Middle frontal gyrus (tissue), 1 donor: Measurements from ENCODE around the gene C2orf80.
"Not testable (repeated sequence)": the region's sequence is repeated elsewhere in the genome, so short reads cannot be mapped to it uniquely, and the experiment has no call there.

Experiments used
- DNase-seq: peaks from one replicate; pipeline ENCODE4 v3.0.0-alpha.2; 2015; ENCODE audit warnings: low spot score; ENCODE audit errors: extremely low spot score

C2orf80 gene

GRCh38 chr2:208179028-208179609 is 10.7 kb downstream of the C2orf80 start:
- no peak for DNase-seq

GRCh38 chr2:208175840-208176153 is 14.0 kb downstream of the C2orf80 start:
- no peak for DNase-seq

GRCh38 chr2:208175069-208175839 is 14.6 kb downstream of the C2orf80 start:
- peak; percentile 83 for DNase-seq

GRCh38 chr2:208174144-208174543 is 15.7 kb downstream of the C2orf80 start:
- DNase-seq: no peak

GRCh38 chr2:208172125-208172524 is 17.7 kb downstream of the C2orf80 start:
- DNase-seq: no peak

GRCh38 chr2:208164951-208165755 is 24.7 kb downstream of the C2orf80 start:
- DNase-seq: no peak

- DNase-seq: no peak
These were observed 26.3 kb downstream of the C2orf80 start, which contains the start of gene CRYGA for GRCh38 chr2:208163489-208163888. Gene CRYGA (minus strand): TSS chr2:208163589. CDS start chr2:208163556, 33 bp downstream.

- no peak for DNase-seq
These were observed 33.4 kb downstream of the C2orf80 start for GRCh38 chr2:208156439-208156838.

GRCh38 chr2:208153156-208153555 is 36.7 kb downstream of the C2orf80 start:
- no peak for DNase-seq

GRCh38 chr2:208150956-208151355 is 38.9 kb downstream of the C2orf80 start:
- no peak for DNase-seq

GRCh38 chr2:208150094-208150493 is 39.7 kb downstream of the C2orf80 start:
- no peak for DNase-seq

GRCh38 chr2:208148803-208149202 is 41.0 kb downstream of the C2orf80 start:
- no peak for DNase-seq

- no peak for DNase-seq
These were observed 42.1 kb downstream of the C2orf80 start for GRCh38 chr2:208147759-208148158.

GRCh38 chr2:208147008-208147407 is 42.8 kb downstream of the C2orf80 start:
- DNase-seq: no peak

GRCh38 chr2:208146006-208146405 is 43.8 kb downstream of the C2orf80 start, which contains the start of gene CRYGB:
Gene CRYGB (minus strand): TSS chr2:208146158. CDS start chr2:208146120, 38 bp downstream.
- DNase-seq: no peak

- DNase-seq: no peak
These were observed 46.7 kb downstream of the C2orf80 start for GRCh38 chr2:208142925-208143799.

GRCh38 chr2:208142240-208142924 is 47.4 kb downstream of the C2orf80 start:
- no peak for DNase-seq

- DNase-seq: no peak
These were observed 50.4 kb downstream of the C2orf80 start for GRCh38 chr2:208139447-208139846.

- not testable (repeated sequence) for DNase-seq
These were observed 51.5 kb downstream of the C2orf80 start for GRCh38 chr2:208138334-208138733.

GRCh38 chr2:208136716-208137094 is 53.1 kb downstream of the C2orf80 start:
- no peak for DNase-seq
